Loucy (cell line): ENCODE data around the gene DNAH1.

Experiments used
- H2AFZ ChIP-seq: fragments of 200-600 bp; sonication (generic); 2 replicates; pipeline ENCODE4 v1.6.0; 2016; ENCODE audit warnings: antibody characterized with exemption, mild to moderate bottlenecking, low read length, moderate library complexity
- H3F3A ChIP-seq: fragments of 200-600 bp; 2 replicates; pipeline ENCODE4 v1.6.0; 2016; ENCODE audit warnings: antibody characterized with exemption, low read depth, mild to moderate bottlenecking
- H3K27me3 ChIP-seq: fragments of 200-600 bp; sonication (generic); 2 replicates; pipeline ENCODE4 v1.6.1; 2014; ENCODE audit warnings: low read length, mild to moderate bottlenecking; ENCODE audit not compliant: insufficient read depth, poor library complexity, severe bottlenecking
- H3K36me3 ChIP-seq: fragments of 200-600 bp; sonication (generic); 2 replicates; pipeline ENCODE4 v1.6.1; 2016; ENCODE audit warnings: low read length; ENCODE audit not compliant: insufficient read depth
- H3K4me1 ChIP-seq: fragments of 200-600 bp; sonication (generic); 2 replicates; pipeline ENCODE4 v1.5.1; 2014; ENCODE audit warnings: low read length, mild to moderate bottlenecking; ENCODE audit not compliant: insufficient read depth, poor library complexity, severe bottlenecking
- H3K4me2 ChIP-seq: fragments of 200-600 bp; sonication (generic); 2 replicates; pipeline ENCODE4 v1.6.0; 2014; ENCODE audit warnings: antibody characterized with exemption, low read length, low read depth, mild to moderate bottlenecking; ENCODE audit not compliant: poor library complexity, severe bottlenecking
- H3K4me3 ChIP-seq: fragments of 200-600 bp; sonication (generic); 2 replicates; pipeline ENCODE4 v1.5.1; 2014; ENCODE audit warnings: low read length, mild to moderate bottlenecking, mixed read lengths; ENCODE audit not compliant: poor library complexity, severe bottlenecking
- H3K79me2 ChIP-seq: fragments of 200-600 bp; sonication (generic); 2 replicates; pipeline ENCODE4 v1.6.1; 2014; ENCODE audit warnings: low read length; ENCODE audit not compliant: insufficient read depth
- H3K9ac ChIP-seq: fragments of 200-600 bp; sonication (generic); 2 replicates; pipeline ENCODE4 v1.6.0; 2014; ENCODE audit warnings: mild to moderate bottlenecking, low read depth, low read length, moderate library complexity; ENCODE audit not compliant: poor library complexity, severe bottlenecking
- H3K9me2 ChIP-seq: fragments of 200-600 bp; sonication (generic); replicated peaks from 2 replicates; pipeline ENCODE4 v1.6.1; 2016; ENCODE audit warnings: low read depth, low read length, mixed read lengths
- H3K9me3 ChIP-seq: fragments of 200-600 bp; sonication (generic); 2 replicates; pipeline ENCODE4 v1.6.1; 2014; ENCODE audit warnings: mild to moderate bottlenecking, antibody characterized with exemption, low read length, low read depth; ENCODE audit not compliant: insufficient read depth
- H4K20me1 ChIP-seq: fragments of 200-600 bp; sonication (generic); 2 replicates; pipeline ENCODE4 v1.6.0; 2014; ENCODE audit warnings: antibody characterized with exemption, low read length, mild to moderate bottlenecking; ENCODE audit not compliant: insufficient read depth, poor library complexity, severe bottlenecking
- CTCF ChIP-seq: fragments of 200-600 bp; sonication (generic); conservative IDR thresholded peaks from 2 replicates; pipeline ENCODE4 v1.5.1; 2014; ENCODE audit warnings: mild to moderate bottlenecking, antibody characterized with exemption, low read length
- EZH2phosphoT487 ChIP-seq: fragments of 200-600 bp; IDR thresholded peaks from 2 replicates; pipeline ENCODE4 v1.6.1; 2018; ENCODE audit warnings: antibody characterized with exemption, mild to moderate bottlenecking, moderate library complexity, borderline replicate concordance

DNAH1 gene

GRCh38 chr3:52354676-52355075 is 38.6 kb downstream of the DNAH1 start:
- no peaks in the 10 kb centered on the region for H3K27me3 ChIP-seq
- no peak overlapping the region for H3K9ac ChIP-seq
- no peaks in the 10 kb centered on the region for H3K4me1 ChIP-seq
- no peak overlapping the region for H2AFZ ChIP-seq
- H4K20me1 ChIP-seq, result no peaks in the 10 kb centered on the region
- H3K36me3 ChIP-seq, result no peaks in the 10 kb centered on the region
- TF ChIP-seq EZH2phosphoT487 (no peak), CTCF (no peak)
- H3K4me3 ChIP-seq, result no peak overlapping the region
- no peak overlapping the region for H3K4me2 ChIP-seq
- no peaks in the 10 kb centered on the region for H3F3A ChIP-seq
- no peaks in the 10 kb centered on the region for H3K9me3 ChIP-seq
- no peaks in the 10 kb centered on the region for H3K79me2 ChIP-seq
- no peaks in the 10 kb centered on the region for H3K9me2 ChIP-seq

- Histone ChIP-seq H3K9me2 (no peaks in the 10 kb centered on the region), H3K36me3 (no peaks in the 10 kb centered on the region), H3K4me3 (no peak overlapping the region), H3K79me2 (no peaks in the 10 kb centered on the region), H2AFZ (no peak overlapping the region), H3K9ac (no peak overlapping the region), H3K4me1 (no peaks in the 10 kb centered on the region), H4K20me1 (no peaks in the 10 kb centered on the region), H3K9me3 (no peaks in the 10 kb centered on the region), H3K27me3 (no peaks in the 10 kb centered on the region), H3F3A (no peaks in the 10 kb centered on the region), H3K4me2 (no peak overlapping the region)
- TF ChIP-seq EZH2phosphoT487 (no peak), CTCF (no peak)
Measured at GRCh38 chr3:52355526-52355925, 39.4 kb downstream of the DNAH1 start.

GRCh38 chr3:52356126-52356525 is 40.0 kb downstream of the DNAH1 start:
- no peaks in the 10 kb centered on the region for H3K9me2 ChIP-seq
- H3K9ac ChIP-seq, result no peak overlapping the region
- H4K20me1 ChIP-seq, result no peaks in the 10 kb centered on the region
- no peaks in the 10 kb centered on the region for H3K27me3 ChIP-seq
- TF ChIP-seq CTCF, result no peak
- TF ChIP-seq EZH2phosphoT487, result no peak
- no peak overlapping the region for H3K4me3 ChIP-seq
- H3K4me1 ChIP-seq, result no peaks in the 10 kb centered on the region
- H3K36me3 ChIP-seq, result no peaks in the 10 kb centered on the region
- H3K4me2 ChIP-seq, result no peak overlapping the region
- no peak overlapping the region for H2AFZ ChIP-seq
- no peaks in the 10 kb centered on the region for H3K79me2 ChIP-seq
- no peaks in the 10 kb centered on the region for H3F3A ChIP-seq
- no peaks in the 10 kb centered on the region for H3K9me3 ChIP-seq
